H1 (cell line): ENCODE results near the gene PCED1B. TPM values are rescaled to one million over a fixed set of nuclear protein-coding genes. Genes with fewer than 3 reads are reported as not detected.
A peak's percentile ranks its signal among the peaks of the same experiment; 100 is the strongest.

Source experiments
- CTCF ChIA-PET: fragments of 300-600 bp; sonication (Branson Sonifier 250); formaldehyde crosslinking; loops from one replicate; lab custom pipeline; 2021; ENCODE audit not compliant: partially characterized antibody; lab: Charles Lee
- POLR2A ChIA-PET: fragments of 300-600 bp; sonication (Branson Sonifier 250); formaldehyde crosslinking; loops from one replicate; lab custom pipeline; 2021; ENCODE audit warnings: inconsistent platforms; ENCODE audit not compliant: partially characterized antibody; lab: Charles Lee
- DNase-seq, 2 experiments: peaks; one replicate each; pipeline versions ENCODE4 v3.0.0 to v3.0.0-alpha.2; 2010 to 2022; ENCODE audit warnings: low spot score in 2 of 2, low read depth in 1 of 2, mixed read lengths in 1 of 2
- FAIRE-seq: peaks from 2 replicates; lab custom pipeline; 2011; peaks lifted over from hg19 to GRCh38; lab: Jason Lieb, UNC
- H2AFZ ChIP-seq: 2 replicates; pipeline ENCODE4 v1.8.1; 2012; ENCODE audit warnings: low read length, inconsistent platforms
- H2AK5ac ChIP-seq: 2 replicates; pipeline ENCODE4 v1.6.1; 2013; ENCODE audit warnings: low read depth, low read length
- H2BK120ac ChIP-seq: replicated peaks from 2 replicates; pipeline ENCODE3; 2013; ENCODE audit warnings: low read depth, low read length, inconsistent platforms
- H2BK12ac ChIP-seq: 2 replicates; pipeline ENCODE4 v1.6.1; 2013; ENCODE audit warnings: low read depth, low read length
- H2BK15ac ChIP-seq: 2 replicates; pipeline ENCODE4 v1.6.1; 2013; ENCODE audit warnings: low read length
- H2BK20ac ChIP-seq: 2 replicates; pipeline ENCODE4 v1.6.1; 2013; ENCODE audit warnings: low read length
- H2BK5ac ChIP-seq: 2 replicates; pipeline ENCODE4 v1.6.1; 2013; ENCODE audit warnings: low read depth, low read length
- H3K14ac ChIP-seq: 2 replicates; pipeline ENCODE4 v1.6.1; 2013; ENCODE audit warnings: inconsistent platforms; ENCODE audit not compliant: insufficient read length
- H3K18ac ChIP-seq: 2 replicates; pipeline ENCODE4 v1.6.1; 2013; ENCODE audit warnings: low read length; ENCODE audit errors: extremely low read depth
- H3K23ac ChIP-seq: 2 replicates; pipeline ENCODE4 v1.6.1; 2013; ENCODE audit warnings: inconsistent platforms; ENCODE audit not compliant: insufficient read length
- H3K23me2 ChIP-seq: 2 replicates; pipeline ENCODE4 v1.6.1; 2013; ENCODE audit warnings: low read depth, low read length
- H3K27ac ChIP-seq: 2 replicates; pipeline ENCODE4 v1.6.1; 2011; ENCODE audit warnings: low read depth, low read length, inconsistent platforms
- H3K27me3 ChIP-seq, 4 experiments: replicated peaks in 1 of 4; 1 replicate in 1 of 4; 2 replicates in 3 of 4; pipeline versions ENCODE4 v1.6.1 to v1.8.1; 2011 to 2013; ENCODE audit warnings: low read length in 3 of 4, mild to moderate bottlenecking in 3 of 4, inconsistent platforms in 2 of 4, mixed read lengths in 2 of 4, moderate library complexity in 1 of 4; ENCODE audit not compliant: control insufficient read depth in 3 of 4, insufficient read depth in 3 of 4; ENCODE audit errors: extremely low read depth in 1 of 4
- H3K36me3 ChIP-seq, 4 experiments: 2 replicates each; pipeline versions ENCODE4 v1.6.1 to v1.8.1; 2011 to 2013; ENCODE audit warnings: mild to moderate bottlenecking in 4 of 4, low read length in 3 of 4, moderate library complexity in 2 of 4, control low read depth in 1 of 4, inconsistent platforms in 1 of 4; ENCODE audit not compliant: insufficient read depth in 4 of 4, control insufficient read depth in 2 of 4
- H3K4ac ChIP-seq: replicated peaks from 2 replicates; pipeline ENCODE3; 2013; ENCODE audit warnings: low read length, low read depth, mixed read lengths, inconsistent platforms; ENCODE audit not compliant: insufficient read length
- H3K4me1 ChIP-seq, 4 experiments: replicated peaks in 1 of 4; 1 replicate in 1 of 4; 2 replicates in 3 of 4; pipeline versions ENCODE4 v1.6.1 to v1.8.1; 2011 to 2013; ENCODE audit warnings: low read length in 3 of 4, inconsistent platforms in 2 of 4, mixed read lengths in 1 of 4; ENCODE audit not compliant: insufficient read depth in 4 of 4, control insufficient read depth in 3 of 4
- H3K4me2 ChIP-seq, 2 experiments: 2 replicates each; pipeline versions ENCODE4 v1.6.1 to v1.8.1; 2011 to 2013; ENCODE audit warnings: low read depth in 2 of 2, low read length in 2 of 2, control low read depth in 1 of 2, inconsistent platforms in 1 of 2, mild to moderate bottlenecking in 1 of 2; ENCODE audit not compliant: insufficient read depth in 1 of 2
- H3K4me3 ChIP-seq, 4 experiments: fragments of 200-600, 300-600 bp in 1 of 4; sonication (generic), shearing (Covaris generic), sonication (Bioruptor Twin) in 1 of 4; 2 replicates each; pipeline versions ENCODE4 v1.5.1 to v1.8.1; 2011 to 2016; ENCODE audit warnings: low read length in 4 of 4, low read depth in 3 of 4, control low read depth in 2 of 4, inconsistent platforms in 2 of 4, mild to moderate bottlenecking in 2 of 4, mixed read lengths in 1 of 4, moderate library complexity in 1 of 4; ENCODE audit not compliant: insufficient read depth in 2 of 4; ENCODE audit errors: extremely low read depth in 1 of 4
- H3K56ac ChIP-seq: replicated peaks from 2 replicates; pipeline ENCODE3; 2013; ENCODE audit warnings: low read depth, mild to moderate bottlenecking, mixed read lengths, low read length, inconsistent platforms; ENCODE audit not compliant: insufficient read length
- H3K79me1 ChIP-seq: 2 replicates; pipeline ENCODE4 v1.6.1; 2013; ENCODE audit warnings: low read depth, low read length, control low read depth
- H3K79me2 ChIP-seq, 2 experiments: 2 replicates each; pipeline versions ENCODE4 v1.6.1 to v1.8.1; 2012 to 2013; ENCODE audit warnings: low read length in 2 of 2, mild to moderate bottlenecking in 2 of 2, inconsistent platforms in 1 of 2; ENCODE audit not compliant: insufficient read depth in 2 of 2, control insufficient read depth in 1 of 2
- H3K9ac ChIP-seq, 4 experiments: replicated peaks in 1 of 4; 1 replicate in 1 of 4; 2 replicates in 3 of 4; pipeline versions ENCODE4 v1.6.1 to v1.8.1; 2011 to 2013; ENCODE audit warnings: low read depth in 3 of 4, low read length in 3 of 4, control low read depth in 2 of 4, mild to moderate bottlenecking in 2 of 4, moderate library complexity in 2 of 4, inconsistent platforms in 1 of 4; ENCODE audit errors: extremely low read depth in 1 of 4
- H3K9me3 ChIP-seq, 2 experiments: 2 replicates each; pipeline versions ENCODE4 v1.6.1 to v1.8.1; 2012 to 2013; ENCODE audit warnings: mild to moderate bottlenecking in 2 of 2, moderate library complexity in 2 of 2, control low read depth in 1 of 2, inconsistent platforms in 1 of 2, low read depth in 1 of 2, low read length in 1 of 2, mixed read lengths in 1 of 2; ENCODE audit not compliant: insufficient read depth in 2 of 2
- H4K20me1 ChIP-seq, 2 experiments: replicated peaks in 1 of 2; 2 replicates each; pipeline versions ENCODE3 to v1.8.1; 2011 to 2013; ENCODE audit warnings: inconsistent platforms in 2 of 2, low read length in 2 of 2, mild to moderate bottlenecking in 1 of 2; ENCODE audit not compliant: insufficient read depth in 2 of 2, control insufficient read depth in 1 of 2
- H4K5ac ChIP-seq: 2 replicates; pipeline ENCODE4 v1.6.1; 2013; ENCODE audit warnings: low read length, low read depth, mixed read lengths, inconsistent platforms; ENCODE audit not compliant: insufficient read length
- H4K8ac ChIP-seq: 2 replicates; pipeline ENCODE4 v1.8.0; 2013; ENCODE audit warnings: mild to moderate bottlenecking, moderate library complexity, low read length, inconsistent platforms; ENCODE audit not compliant: insufficient read depth; ENCODE audit errors: extremely low read depth
- H4K91ac ChIP-seq: replicated peaks from 2 replicates; pipeline ENCODE3; 2013; ENCODE audit warnings: low read length, mixed read lengths, inconsistent platforms; ENCODE audit not compliant: insufficient read length
- CTBP2 ChIP-seq: IDR thresholded peaks from 2 replicates; pipeline ENCODE4 v1.7.0; 2011; ENCODE audit warnings: borderline replicate concordance, mild to moderate bottlenecking, moderate library complexity, mixed read lengths, low read length; ENCODE audit not compliant: insufficient read depth, insufficient read length
- EZH2 ChIP-seq: fragments of 200-600 bp; sonication (generic); IDR thresholded peaks from 2 replicates; pipeline ENCODE4 v1.7.1; 2012; ENCODE audit warnings: low read depth, mild to moderate bottlenecking, moderate library complexity, low read length, inconsistent platforms; ENCODE audit not compliant: severe bottlenecking
- JUN ChIP-seq: IDR thresholded peaks from 2 replicates; pipeline ENCODE4 v1.6.1; 2011; ENCODE audit warnings: low read depth, mild to moderate bottlenecking, improper control_type of control experiment, low read length
- KDM1A ChIP-seq: fragments of 200-600, 300-600 bp; sonication (generic); IDR thresholded peaks from 2 replicates; pipeline ENCODE4 v1.7.1; 2016; ENCODE audit warnings: mild to moderate bottlenecking, low read length, borderline replicate concordance
- POLR2A ChIP-seq, 2 experiments: IDR thresholded peaks; 1 replicate in 1 of 2; 2 replicates in 1 of 2; pipeline ENCODE4 v1.6.1; 2011; ENCODE audit warnings: low read depth in 2 of 2, low read length in 2 of 2, mild to moderate bottlenecking in 2 of 2; ENCODE audit errors: control extremely low read depth in 1 of 2
- SIX5 ChIP-seq: IDR thresholded peaks from 2 replicates; pipeline ENCODE4 v1.6.1; 2011; ENCODE audit warnings: mild to moderate bottlenecking, low read depth, low read length
- WGBS, 2 experiments: shearing (Covaris generic) in 1 of 2; methylation state at CpG; one replicate each; pipeline versions ENCODE4 v1.1.6 to v1.1.7; 2013 to 2015; ENCODE audit warnings: low lambda C conversion rate in 2 of 2, mixed read lengths in 2 of 2, inconsistent platforms in 1 of 2, low coverage in 1 of 2, missing lambda C conversion rate in 1 of 2; ENCODE audit not compliant: insufficient replicate concordance in 2 of 2, insufficient coverage in 1 of 2, insufficient read length in 1 of 2; ENCODE audit errors: extremely low coverage in 1 of 2, missing lambda C conversion rate in 1 of 2; 5-methylcytosine and 5-hydroxymethylcytosine counted together
- polyA plus RNA-seq, 7 experiments: library from polyadenylated mRNA; depleted of rRNA in 3 of 7; stranded (reverse) in 5 of 7; unstranded in 2 of 7; fragments of >200 nt in 5 of 7; fragments of 200-250 nt in 2 of 7; gene quantifications; 1 replicate in 5 of 7; 2 replicates in 1 of 7; 4 replicates in 1 of 7; pipeline versions ENCODE4 v1.2.1 to v1.2.3, GENCODE V29; 2011 to 2013; ENCODE audit warnings: missing spikeins in 2 of 7, mixed read lengths in 2 of 7
- total RNA-seq: library from RNA; stranded (reverse); fragmentation: NEBNext Ultra II Directional; extraction: Animal tissue kit (Norgen Biotek cat#: 25700); gene quantifications from 2 replicates; pipeline ENCODE4 v1.2.1, GENCODE V29; 2021

The PCED1B gene
- total and polyA plus RNA-seq, 2 of the 8 experiments (the other 6 are each of a cell fraction or from before 2014, with no cell fraction given), result 4.7 to 5.4 TPM

- peak overlapping the region; percentile 31; the same call in 1 of the 2 replicates for H2AFZ ChIP-seq
- H3K23me2 ChIP-seq, result no peaks in the 10 kb centered on the region
- TF ChIP-seq CTBP2 (no peak), JUN (no peak), SIX5 (no peak), POLR2A (IDR thresholded peaks at IDR 0.05; ENCODE audit: control extremely low read depth in 1 of 2, low read depth in 2 of 2, low read length in 2 of 2) (no peak), KDM1A (no peak), EZH2 (no peak)
- H2AK5ac ChIP-seq, result no peak overlapping the region
- H3K36me3 ChIP-seq, result no peaks in the 10 kb centered on the region
- no peak overlapping the region for H3K14ac ChIP-seq
- no peak overlapping the region for H2BK15ac ChIP-seq
- no peaks in the 10 kb centered on the region for H3K4me1 ChIP-seq
- no peaks in the 10 kb centered on the region for H3K27me3 ChIP-seq
- H3K4me3 ChIP-seq, result no peak overlapping the region
- CTCF ChIA-PET, result no interaction called here
- H3K4me2 ChIP-seq, result no peak overlapping the region
- H3K23ac ChIP-seq, result no peak overlapping the region
- no peak for FAIRE-seq
- POLR2A ChIA-PET, result no interaction called here
- H3K79me1 ChIP-seq, result no peaks in the 10 kb centered on the region
- no peak overlapping the region for H4K91ac ChIP-seq
- no peak overlapping the region for H2BK12ac ChIP-seq
- no peaks in the 10 kb centered on the region for H3K79me2 ChIP-seq
- 94% methylated on average over 4 of the region's 4 CpGs; no CpG with 5 or more reads in 1 of the 2 experiments for WGBS, 2 experiments
- no peak overlapping the region for H3K27ac ChIP-seq
- no peak overlapping the region for H3K4ac ChIP-seq
- H3K56ac ChIP-seq, result no peak overlapping the region
- no peak overlapping the region for H2BK5ac ChIP-seq
- H3K18ac ChIP-seq, result no peak overlapping the region
- no peak overlapping the region for H2BK120ac ChIP-seq
- H3K9ac ChIP-seq, result no peak overlapping the region
- no peaks in the 10 kb centered on the region for H4K20me1 ChIP-seq
- H4K8ac ChIP-seq, result no peak overlapping the region
- DNase-seq, result no peak
- no peak overlapping the region for H4K5ac ChIP-seq
- H3K9me3 ChIP-seq, result no peaks in the 10 kb centered on the region
- H2BK20ac ChIP-seq, result no peak overlapping the region
Observed at GRCh38 chr12:47282206-47282605, 202.8 kb downstream of the PCED1B start.
